ENCODE results near the gene KCTD5. TPM values are rescaled to one million over a fixed set of nuclear protein-coding genes. Genes with fewer than 3 reads are reported as not detected.

Gene KCTD5
- total RNA-seq, 1 experiment from 2014 or later: 57.7 TPM

- no peak overlapping the region for H3K4me3 ChIP-seq
- peaks cover 65% of the 10 kb centered on the region for H3K36me3 ChIP-seq
- H3K9me3 ChIP-seq (replicated peaks): no peaks in the 10 kb centered on the region
- no peak for DNase-seq (ENCODE audit: low read depth in 1 of 2, low spot score in 2 of 2)
- H3K4me1 ChIP-seq (replicated peaks): no peaks in the 10 kb centered on the region
- no peaks in the 10 kb centered on the region for H3K27me3 ChIP-seq (replicated peaks)
- H3K27ac ChIP-seq: no peak overlapping the region
These were observed 23.8 kb downstream of the KCTD5 start for GRCh38 chr16:2706085-2706484.

- DNase-seq (ENCODE audit: low read depth in 1 of 2, low spot score in 2 of 2): no peak
These were observed 24.4 kb downstream of the KCTD5 start for GRCh38 chr16:2706611-2707311.

GRCh38 chr16:2707368-2708289 lies 25.3 kb downstream of the KCTD5 start:
- no peak overlapping the region for H3K27ac ChIP-seq
- DNase-seq (ENCODE audit: low read depth in 1 of 2, low spot score in 2 of 2): no peak
- no peaks in the 10 kb centered on the region for H3K9me3 ChIP-seq (replicated peaks)
- no peaks in the 10 kb centered on the region for H3K4me1 ChIP-seq (replicated peaks)
- no peak overlapping the region for H3K4me3 ChIP-seq
- no peaks in the 10 kb centered on the region for H3K27me3 ChIP-seq (replicated peaks)
- H3K36me3 ChIP-seq: peaks cover 52% of the 10 kb centered on the region

More at GRCh38 chr16:2706611-2707311, 24.4 kb downstream of the KCTD5 start:
- H3K9me3 ChIP-seq (replicated peaks): no peaks in the 10 kb centered on the region
- no peaks in the 10 kb centered on the region for H3K27me3 ChIP-seq (replicated peaks)
- no peak overlapping the region for H3K27ac ChIP-seq
- no peaks in the 10 kb centered on the region for H3K4me1 ChIP-seq (replicated peaks)
- H3K36me3 ChIP-seq: peaks cover 59% of the 10 kb centered on the region
- no peak overlapping the region for H3K4me3 ChIP-seq

- no peak for DNase-seq (ENCODE audit: low read depth in 1 of 2, low spot score in 2 of 2)
- Histone ChIP-seq H3K36me3 (peaks cover 46% of the 10 kb centered on the region), H3K27me3 (replicated peaks) (no peaks in the 10 kb centered on the region), H3K27ac (no peak overlapping the region), H3K9me3 (replicated peaks) (no peaks in the 10 kb centered on the region), H3K4me1 (replicated peaks) (no peaks in the 10 kb centered on the region), H3K4me3 (no peak overlapping the region)
These were observed 25.9 kb downstream of the KCTD5 start for GRCh38 chr16:2708290-2708639.

GRCh38 chr16:2708955-2709587 lies 26.7 kb downstream of the KCTD5 start:
- Histone ChIP-seq H3K4me3 (no peak overlapping the region), H3K9me3 (replicated peaks) (no peaks in the 10 kb centered on the region), H3K4me1 (replicated peaks) (no peaks in the 10 kb centered on the region), H3K36me3 (peaks cover 40% of the 10 kb centered on the region), H3K27ac (no peak overlapping the region), H3K27me3 (replicated peaks) (no peaks in the 10 kb centered on the region)
- DNase-seq (ENCODE audit: low read depth in 1 of 2, low spot score in 2 of 2): no peak

- H3K36me3 ChIP-seq: peaks cover 36% of the 10 kb centered on the region
- H3K27me3 ChIP-seq (replicated peaks): no peaks in the 10 kb centered on the region
- no peak overlapping the region for H3K4me3 ChIP-seq
- H3K4me1 ChIP-seq (replicated peaks): no peaks in the 10 kb centered on the region
- H3K27ac ChIP-seq: no peak overlapping the region
- H3K9me3 ChIP-seq (replicated peaks): no peaks in the 10 kb centered on the region
- no peak for DNase-seq (ENCODE audit: low read depth in 1 of 2, low spot score in 2 of 2)
These were observed 27.3 kb downstream of the KCTD5 start for GRCh38 chr16:2709588-2709984.

GRCh38 chr16:2710021-2710710 lies 27.8 kb downstream of the KCTD5 start:
- no peaks in the 10 kb centered on the region for H3K4me1 ChIP-seq (replicated peaks)
- no peak overlapping the region for H3K4me3 ChIP-seq
- DNase-seq (ENCODE audit: low read depth in 1 of 2, low spot score in 2 of 2): no peak
- H3K9me3 ChIP-seq (replicated peaks): no peaks in the 10 kb centered on the region
- peaks cover 31% of the 10 kb centered on the region for H3K36me3 ChIP-seq
- no peaks in the 10 kb centered on the region for H3K27me3 ChIP-seq (replicated peaks)
- H3K27ac ChIP-seq: no peak overlapping the region

- Histone ChIP-seq H3K27ac (no peak overlapping the region), H3K27me3 (replicated peaks) (peaks cover 5% of the 10 kb centered on the region), H3K36me3 (peaks cover 25% of the 10 kb centered on the region), H3K9me3 (replicated peaks) (no peaks in the 10 kb centered on the region), H3K4me1 (replicated peaks) (peaks cover 3% of the 10 kb centered on the region), H3K4me3 (no peak overlapping the region)
- DNase-seq (ENCODE audit: low read depth in 1 of 2, low spot score in 2 of 2): no peak
These were observed 28.4 kb downstream of the KCTD5 start for GRCh38 chr16:2710711-2711231.

- H3K27me3 ChIP-seq (replicated peaks): peaks cover 9% of the 10 kb centered on the region
- peaks cover 24% of the 10 kb centered on the region for H3K36me3 ChIP-seq
- H3K9me3 ChIP-seq (replicated peaks): no peaks in the 10 kb centered on the region
- H3K27ac ChIP-seq: no peak overlapping the region
- H3K4me3 ChIP-seq: no peak overlapping the region
- peaks cover 3% of the 10 kb centered on the region for H3K4me1 ChIP-seq (replicated peaks)
- no peak for DNase-seq (ENCODE audit: low read depth in 1 of 2, low spot score in 2 of 2)
These were observed 29.2 kb downstream of the KCTD5 start for GRCh38 chr16:2711370-2712062.

GRCh38 chr16:2712063-2712441 lies 29.7 kb downstream of the KCTD5 start:
- no peak for DNase-seq (ENCODE audit: low read depth in 1 of 2, low spot score in 2 of 2)
- Histone ChIP-seq H3K36me3 (peaks cover 22% of the 10 kb centered on the region), H3K9me3 (replicated peaks) (no peaks in the 10 kb centered on the region), H3K4me3 (no peak overlapping the region), H3K27me3 (replicated peaks) (peaks cover 9% of the 10 kb centered on the region), H3K4me1 (replicated peaks) (peaks cover 3% of the 10 kb centered on the region), H3K27ac (no peak overlapping the region)

- Histone ChIP-seq H3K36me3 (peaks cover 17% of the 10 kb centered on the region), H3K9me3 (replicated peaks) (no peaks in the 10 kb centered on the region), H3K4me3 (no peak overlapping the region), H3K27ac (no peak overlapping the region), H3K27me3 (replicated peaks) (peaks cover 9% of the 10 kb centered on the region), H3K4me1 (replicated peaks) (peaks cover 3% of the 10 kb centered on the region)
- no peak for DNase-seq (ENCODE audit: low read depth in 1 of 2, low spot score in 2 of 2)
These were observed 30.2 kb downstream of the KCTD5 start for GRCh38 chr16:2712546-2712945.

GRCh38 chr16:2713523-2713922 lies 31.2 kb downstream of the KCTD5 start:
- H3K27ac ChIP-seq: no peak overlapping the region
- no peak for DNase-seq (ENCODE audit: low read depth in 1 of 2, low spot score in 2 of 2)
- H3K4me3 ChIP-seq: no peak overlapping the region
- H3K36me3 ChIP-seq: peaks cover 11% of the 10 kb centered on the region
- peaks cover 3% of the 10 kb centered on the region for H3K4me1 ChIP-seq (replicated peaks)
- peaks cover 9% of the 10 kb centered on the region for H3K27me3 ChIP-seq (replicated peaks)
- H3K9me3 ChIP-seq (replicated peaks): no peaks in the 10 kb centered on the region
